Gastroesophageal sphincter (tissue), 3 donors: ENCODE results near the gene GGTLC2.
"Not testable (repeated sequence)": the region's sequence is repeated elsewhere in the genome, so short reads cannot be mapped to it uniquely, and the experiment has no call there.

Source experiments
- EP300 ChIP-seq: sonication (generic); formaldehyde crosslinking; IDR thresholded peaks from one replicate; pipeline ENCODE4 v1.6.1; 2017; ENCODE audit warnings: antibody characterized with exemption, mild to moderate bottlenecking
- POLR2A ChIP-seq, 2 donors: fragments of 450-650 bp; IDR thresholded peaks; one replicate each; pipeline ENCODE4 v1.6.1; 2017; ENCODE audit warnings: antibody characterized with exemption in 2 of 2, mild to moderate bottlenecking in 2 of 2, moderate library complexity in 1 of 2
- POLR2AphosphoS5 ChIP-seq: sonication (generic); formaldehyde crosslinking; IDR thresholded peaks from one replicate; pipeline ENCODE4 v1.6.1; 2017; ENCODE audit warnings: antibody characterized with exemption
- TF ChIP-seq, protein P1 (sequence below), 4 experiments: fragments of 200-600 bp in 2 of 4; fragments of 450-650 bp in 2 of 4; sonication (generic) in 1 of 4; IDR thresholded peaks; one replicate each; pipeline ENCODE4 v1.5.1; 2017 to 2019; ENCODE audit warnings: antibody characterized with exemption in 4 of 4, mild to moderate bottlenecking in 2 of 4, moderate library complexity in 2 of 4

DNA sequence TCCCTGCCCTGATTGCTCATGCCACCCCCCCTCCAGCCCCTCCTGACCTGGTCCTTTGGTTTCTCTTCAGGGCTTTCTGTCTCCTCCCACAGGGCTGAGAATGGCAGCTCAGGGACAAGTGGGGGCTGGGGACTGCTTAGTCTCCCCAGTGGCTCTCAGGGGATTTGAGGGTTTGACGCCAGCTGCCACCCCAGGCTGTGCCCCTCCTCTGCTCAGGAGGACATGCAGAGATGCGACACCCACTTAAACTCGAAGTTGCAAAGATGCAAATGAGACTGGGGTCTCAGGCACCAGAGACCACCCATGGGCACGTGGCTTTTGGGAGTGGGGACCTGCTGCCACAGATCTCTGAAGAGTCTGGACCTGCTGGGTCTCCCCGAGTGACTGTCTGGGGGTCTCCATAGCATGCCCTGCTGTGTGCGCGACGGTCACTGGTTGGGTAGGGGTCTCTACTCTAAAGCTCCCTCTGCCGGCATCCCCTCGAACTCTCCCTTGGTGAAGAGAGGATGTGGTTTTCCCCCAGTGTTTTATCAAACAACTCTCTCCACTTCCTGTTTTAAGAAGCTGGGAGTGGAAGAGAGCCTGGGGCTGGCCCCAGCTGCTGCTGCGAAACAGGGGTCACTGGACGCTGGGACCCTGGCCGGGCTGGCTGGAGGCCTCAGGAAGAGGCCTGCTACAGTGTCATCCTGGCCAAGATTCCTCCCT lies 9.4 kb downstream of the GGTLC2 start:
- TF ChIP-seq, protein P1, sequence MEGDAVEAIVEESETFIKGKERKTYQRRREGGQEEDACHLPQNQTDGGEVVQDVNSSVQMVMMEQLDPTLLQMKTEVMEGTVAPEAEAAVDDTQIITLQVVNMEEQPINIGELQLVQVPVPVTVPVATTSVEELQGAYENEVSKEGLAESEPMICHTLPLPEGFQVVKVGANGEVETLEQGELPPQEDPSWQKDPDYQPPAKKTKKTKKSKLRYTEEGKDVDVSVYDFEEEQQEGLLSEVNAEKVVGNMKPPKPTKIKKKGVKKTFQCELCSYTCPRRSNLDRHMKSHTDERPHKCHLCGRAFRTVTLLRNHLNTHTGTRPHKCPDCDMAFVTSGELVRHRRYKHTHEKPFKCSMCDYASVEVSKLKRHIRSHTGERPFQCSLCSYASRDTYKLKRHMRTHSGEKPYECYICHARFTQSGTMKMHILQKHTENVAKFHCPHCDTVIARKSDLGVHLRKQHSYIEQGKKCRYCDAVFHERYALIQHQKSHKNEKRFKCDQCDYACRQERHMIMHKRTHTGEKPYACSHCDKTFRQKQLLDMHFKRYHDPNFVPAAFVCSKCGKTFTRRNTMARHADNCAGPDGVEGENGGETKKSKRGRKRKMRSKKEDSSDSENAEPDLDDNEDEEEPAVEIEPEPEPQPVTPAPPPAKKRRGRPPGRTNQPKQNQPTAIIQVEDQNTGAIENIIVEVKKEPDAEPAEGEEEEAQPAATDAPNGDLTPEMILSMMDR (IDR thresholded peaks at IDR 0.05), result not testable (repeated sequence)
- not testable (repeated sequence) for TF ChIP-seq EP300; POLR2A (IDR thresholded peaks at IDR 0.05); POLR2AphosphoS5
